BE2C (cell line): ENCODE results near the gene ZMYM1.
A peak's percentile ranks its signal among the peaks of the same experiment; 100 is the strongest.
"Not testable (repeated sequence)": the region's sequence is repeated elsewhere in the genome, so short reads cannot be mapped to it uniquely, and the experiment has no call there.

Experiments
- DNase-seq: peaks from one replicate; pipeline ENCODE4 v3.0.0-alpha.2; 2020
- H3K27me3 ChIP-seq: fragments of 250-450 bp; sonication (Bioruptor Pico); 2 replicates; pipeline ENCODE4 v1.5.1; 2020; ENCODE audit warnings: mild to moderate bottlenecking
- H3K36me3 ChIP-seq: fragments of 250-450 bp; sonication (Bioruptor Pico); 2 replicates; pipeline ENCODE4 v1.5.1; 2020; ENCODE audit warnings: mild to moderate bottlenecking
- H3K4me1 ChIP-seq: fragments of 250-450 bp; sonication (Bioruptor Pico); 2 replicates; pipeline ENCODE4 v1.5.1; 2020
- H3K4me3 ChIP-seq: 2 replicates; pipeline ENCODE4 v1.5.1; 2011; ENCODE audit warnings: low read depth, low read length
- H3K9me3 ChIP-seq: fragments of 250-450 bp; sonication (Bioruptor Pico); 2 replicates; pipeline ENCODE4 v1.5.1; 2020
- CTCF ChIP-seq: IDR thresholded peaks from 2 replicates; pipeline ENCODE4 v1.5.1; 2012; ENCODE audit warnings: mild to moderate bottlenecking, low read depth, low read length

Gene ZMYM1

DNA sequence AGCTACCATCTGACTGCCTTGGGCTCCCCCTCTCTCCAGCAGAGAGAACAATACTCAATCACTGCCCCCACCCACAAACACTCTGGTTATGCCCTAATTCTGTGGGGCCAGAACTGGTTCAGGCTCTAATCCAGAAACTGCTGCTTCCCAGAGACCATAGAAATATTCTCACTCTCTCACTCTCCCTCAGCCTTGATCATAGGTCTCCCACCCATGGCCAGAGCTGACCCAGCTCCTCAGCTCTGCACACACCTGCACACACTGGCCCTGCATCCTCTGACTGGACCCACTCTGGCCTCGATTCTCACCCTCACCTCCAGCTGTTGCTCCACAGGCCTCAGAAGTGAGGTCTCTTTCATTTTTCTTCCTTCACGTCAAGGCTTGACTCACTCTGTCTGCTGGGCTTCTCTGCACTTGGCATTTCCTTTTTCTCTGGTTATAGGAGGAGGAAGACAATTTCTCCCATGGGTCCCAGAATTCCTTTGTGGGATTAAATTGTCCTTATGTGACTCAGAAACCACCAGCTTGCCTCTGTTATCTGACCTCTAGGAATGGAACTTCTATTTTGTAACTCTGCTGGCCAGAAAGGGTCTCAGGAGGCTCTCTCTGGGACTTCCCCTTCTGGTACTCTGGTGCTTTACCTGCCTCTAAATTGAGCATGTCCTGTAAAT, 31.9 kb upstream of the ZMYM1 start:
- no peak for TF ChIP-seq CTCF
- H3K4me3 ChIP-seq: no peak overlapping the region
- no peaks in the 10 kb centered on the region for H3K27me3 ChIP-seq
- H3K36me3 ChIP-seq: no peaks in the 10 kb centered on the region
- no peak for DNase-seq
- no peaks in the 10 kb centered on the region for H3K4me1 ChIP-seq
- H3K9me3 ChIP-seq: no peaks in the 10 kb centered on the region

DNA sequence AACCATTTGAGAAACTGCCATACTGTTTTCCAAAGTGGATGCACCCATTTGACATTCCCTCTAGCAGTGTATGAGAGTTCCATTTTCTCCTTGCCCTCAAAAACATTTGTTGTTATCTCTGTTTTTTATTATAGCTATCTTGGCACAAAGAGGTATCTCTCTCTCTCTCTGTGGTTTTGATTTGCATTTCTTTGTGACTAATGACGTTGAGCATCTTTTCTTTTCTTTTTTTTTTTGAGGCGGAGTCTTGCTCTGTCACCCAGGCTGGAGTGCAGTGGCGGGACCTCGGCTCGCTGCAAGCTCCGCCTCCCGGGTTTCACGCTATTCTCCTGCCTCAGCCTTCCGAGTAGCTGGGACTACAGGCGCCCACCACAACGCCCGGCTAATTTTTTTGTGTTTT, 30.1 kb upstream of the ZMYM1 start:
- H3K27me3 ChIP-seq: no peaks in the 10 kb centered on the region
- no peak for TF ChIP-seq CTCF
- no peak for DNase-seq
- H3K4me1 ChIP-seq: no peaks in the 10 kb centered on the region
- no peak overlapping the region for H3K4me3 ChIP-seq
- H3K9me3 ChIP-seq: no peaks in the 10 kb centered on the region
- no peaks in the 10 kb centered on the region for H3K36me3 ChIP-seq

GRCh38 chr1:35053433-35053832, 25.8 kb upstream of the ZMYM1 start:
- no peak for DNase-seq
- TF ChIP-seq CTCF: no peak
- H3K9me3 ChIP-seq: no peaks in the 10 kb centered on the region
- no peaks in the 10 kb centered on the region for H3K36me3 ChIP-seq
- H3K27me3 ChIP-seq: no peaks in the 10 kb centered on the region
- no peaks in the 10 kb centered on the region for H3K4me1 ChIP-seq
- H3K4me3 ChIP-seq: no peak overlapping the region

DNA sequence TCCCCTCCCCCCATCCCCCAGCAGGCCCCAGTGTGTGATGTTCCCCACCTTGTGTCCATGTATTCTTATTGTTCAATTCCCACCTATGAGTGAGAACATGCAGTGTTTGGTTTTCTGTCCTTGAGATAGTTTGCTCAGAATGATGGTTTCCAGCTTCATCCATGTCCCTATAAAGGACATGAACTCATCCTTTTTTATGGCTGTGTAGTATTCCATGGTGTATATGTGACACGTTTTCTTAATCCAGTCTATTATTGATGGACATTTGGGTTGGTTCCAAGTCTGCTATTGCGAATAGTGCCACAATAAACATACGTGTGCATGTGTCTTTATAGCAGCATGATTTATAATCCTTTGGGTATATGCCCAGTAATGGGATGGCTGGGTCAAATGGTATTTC, 24.9 kb upstream of the ZMYM1 start:
- H3K9me3 ChIP-seq, H3K36me3 ChIP-seq, H3K27me3 ChIP-seq, DNase-seq, H3K4me1 ChIP-seq, H3K4me3 ChIP-seq: not testable (repeated sequence)

DNA sequence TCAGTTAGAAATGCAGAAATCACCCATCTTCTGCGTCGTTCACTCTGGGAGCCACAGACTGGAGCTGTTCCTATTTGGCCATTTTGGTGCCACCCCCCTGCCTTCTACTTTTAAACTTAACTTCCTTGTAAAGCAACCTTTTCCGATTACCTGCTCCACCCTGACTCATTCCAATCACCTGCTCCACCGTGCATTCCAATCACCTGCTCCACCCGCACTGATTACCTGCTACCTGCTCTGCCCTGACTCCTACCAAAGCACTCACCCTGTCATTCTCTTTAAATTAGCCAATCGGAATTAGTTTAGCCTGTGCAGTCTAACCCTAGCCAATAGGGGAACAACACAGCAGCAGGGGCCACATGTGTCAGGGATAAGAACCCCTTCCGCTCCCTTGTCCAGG, 20.9 kb upstream of the ZMYM1 start:
- not testable (repeated sequence) for H3K36me3 ChIP-seq, H3K4me3 ChIP-seq, DNase-seq, H3K9me3 ChIP-seq, H3K4me1 ChIP-seq, H3K27me3 ChIP-seq

GRCh38 chr1:35058988-35059387, 20.2 kb upstream of the ZMYM1 start:
- no peak for DNase-seq
- no peaks in the 10 kb centered on the region for H3K4me1 ChIP-seq
- TF ChIP-seq CTCF: no peak
- no peaks in the 10 kb centered on the region for H3K27me3 ChIP-seq
- no peaks in the 10 kb centered on the region for H3K9me3 ChIP-seq
- H3K36me3 ChIP-seq: no peaks in the 10 kb centered on the region
- H3K4me3 ChIP-seq: no peak overlapping the region

DNA sequence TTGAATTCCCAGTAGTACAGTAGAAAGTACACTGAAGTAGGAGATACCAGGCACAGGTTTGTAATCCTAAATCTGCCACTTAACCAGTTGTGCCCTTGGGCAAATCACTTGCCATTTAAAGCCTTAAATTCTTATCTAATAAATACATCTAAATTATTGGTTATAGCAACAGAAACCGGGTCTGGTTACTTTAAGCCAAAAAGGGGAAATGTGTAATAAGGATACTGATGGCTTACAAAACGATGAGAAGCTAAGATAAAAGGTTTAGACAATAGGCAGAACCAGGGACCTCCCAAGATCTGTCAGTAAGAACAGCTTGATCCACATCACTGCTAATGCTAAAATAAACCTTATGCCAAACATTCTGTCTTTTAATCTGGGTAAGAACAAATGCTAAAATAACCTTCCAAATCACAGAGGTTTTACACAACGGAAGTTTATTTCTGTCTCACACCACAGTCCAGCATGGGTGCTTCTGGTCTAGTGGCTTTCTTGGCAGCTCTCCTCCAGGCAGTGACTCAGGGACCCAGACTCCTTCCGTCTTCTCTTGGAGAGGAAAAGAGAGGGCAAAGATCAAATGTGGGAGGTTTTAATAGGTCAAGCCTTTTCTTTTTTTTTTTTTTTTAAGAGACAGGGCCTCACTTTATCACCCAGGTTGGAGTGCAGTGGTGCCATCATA, 16.5 kb upstream of the ZMYM1 start:
- no peaks in the 10 kb centered on the region for H3K27me3 ChIP-seq
- H3K9me3 ChIP-seq: no peaks in the 10 kb centered on the region
- DNase-seq: peak; percentile 44
- no peak overlapping the region for H3K4me3 ChIP-seq
- no peaks in the 10 kb centered on the region for H3K4me1 ChIP-seq
- H3K36me3 ChIP-seq: no peaks in the 10 kb centered on the region
- no peak for TF ChIP-seq CTCF
